ENCODE data around the gene DLGAP1. TPM values are rescaled to one million over a fixed set of nuclear protein-coding genes. Genes with fewer than 3 reads are reported as not detected.
A peak's percentile ranks its signal among the peaks of the same experiment; 100 is the strongest.

The DLGAP1 gene
- total and polyA plus RNA-seq, 2 of the 13 experiments (the other 11 are each of a cell fraction or from before 2014, with no cell fraction given) = 0.01 TPM; not detected in 1

DNA sequence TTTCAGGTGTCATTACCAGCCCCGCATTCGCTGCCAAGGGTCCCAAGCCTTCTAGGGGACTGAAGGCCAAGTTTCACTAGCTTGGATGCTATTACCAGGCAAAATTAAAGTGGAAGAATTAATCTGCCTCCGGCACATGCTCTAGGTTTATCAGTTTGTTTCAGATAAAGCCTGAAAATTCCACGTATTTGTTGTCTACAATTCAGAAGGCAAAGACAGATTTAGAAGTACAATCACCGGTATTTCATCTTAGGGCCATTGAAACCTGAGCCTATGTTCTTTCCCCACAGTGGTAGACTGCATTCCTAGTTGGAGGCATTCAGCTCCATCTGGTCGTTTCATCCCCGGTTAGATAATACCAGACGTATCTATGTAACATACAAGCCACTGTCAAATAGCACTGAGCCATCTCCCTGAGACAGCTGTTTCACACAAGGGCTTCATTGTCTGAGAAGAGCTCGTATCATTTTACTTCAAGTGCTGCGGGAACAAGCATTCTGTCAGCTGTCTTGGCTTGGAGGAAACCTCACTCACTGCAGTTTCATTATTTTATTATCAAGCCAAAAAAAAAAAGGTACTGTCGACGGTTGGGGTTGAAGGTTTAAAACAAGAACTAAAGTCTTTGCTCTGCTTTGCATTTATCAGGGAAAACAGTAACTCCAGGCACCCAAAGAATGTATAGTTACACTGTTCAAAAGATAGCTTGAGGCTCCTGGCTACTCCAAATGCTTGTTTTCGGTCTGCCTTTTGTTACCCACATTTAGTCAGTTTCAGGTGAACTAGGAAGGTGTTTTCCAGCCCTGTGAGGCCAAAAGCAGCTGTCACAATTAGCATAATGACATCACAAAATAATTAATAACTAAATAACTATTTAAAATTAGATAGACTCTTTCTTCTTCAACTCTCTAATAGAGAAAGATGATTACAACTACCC lies 928.4 kb downstream of the DLGAP1 start:
- no peak overlapping the region for H3K9ac ChIP-seq (ENCODE audit: insufficient read depth, low read depth, low read length)
- WGBS (ENCODE audit: low lambda C conversion rate) = 26% methylated on average over 13 of the region's 13 CpGs
- ChIA-PET CTCF (ENCODE audit: low intra/inter-chr PET ratio, low total read pairs) (no interaction called here), POLR2A (interaction anchor here (0.8 kb wide), 1 partner anchor 73 kb away, joined by 3 read pairs; no protein-coding TSS in a partner anchor)
- intact Hi-C loops (cut with micrococcal nuclease; ENCODE audit: unreplicated experiment) (no loop called here), in situ Hi-C loops (cut with HindIII; ENCODE audit: extremely low pct_ligation_motif_present, low pct_unique_long_range_greater_than_20kb) (no loop called here)
- peaks cover 0 to 5% of the 10 kb centered on the region in 2 experiments; a peak in 2 of 5 replicates for H3K27me3 ChIP-seq (ENCODE audit: control insufficient read depth in 1 of 2, insufficient read depth in 2 of 2, low read length in 2 of 2)
- DNase-seq (ENCODE audit: low spot score) = peak; percentile 77
- H4K20me1 ChIP-seq (ENCODE audit: insufficient read depth, low read length) = no peaks in the 10 kb centered on the region
- peak; percentile 79 for ATAC-seq
- 0 out of 2 replicates have a peak overlapping the region, but pooled peaks have one; percentile 7 for H3K4me2 ChIP-seq (ENCODE audit: low read depth, low read length)
- peaks cover 10% of the 10 kb centered on the region for H3K4me1 ChIP-seq (ENCODE audit: insufficient read depth, low read length)
- FAIRE-seq = no peak
- H3K79me2 ChIP-seq (ENCODE audit: insufficient read depth, low read length) = no peaks in the 10 kb centered on the region
- no peaks in the 10 kb centered on the region for H3K9me3 ChIP-seq (ENCODE audit: low read length)
- no peak overlapping the region for H3K27ac ChIP-seq (ENCODE audit: extremely low read length, insufficient read depth, low read length)
- H3K36me3 ChIP-seq (replicated peaks in 1 of 2; ENCODE audit: control insufficient read depth in 1 of 2, insufficient read depth in 2 of 2, low read length in 2 of 2) = no peaks in the 10 kb centered on the region
- peak; percentile 31; the same call in 1 of the 2 replicates for TF ChIP-seq SIX1 (CRISPR knock-in tag; IDR thresholded peaks at IDR 0.05; ENCODE audit: borderline replicate concordance)
- TF ChIP-seq ZNF691 (CRISPR knock-in tag; IDR thresholded peaks at IDR 0.05; ENCODE audit: borderline replicate concordance, low read depth) = no peak
- no peak for TF ChIP-seq RBM39 (IDR thresholded peaks at IDR 0.05; ENCODE audit: low read depth, low read length, poor library complexity, severe bottlenecking)
- TF ChIP-seq SIX4 (CRISPR knock-in tag; IDR thresholded peaks at IDR 0.05) = peak; percentile 24; the same call in 1 of the 2 replicates
- 0 out of 2 replicates have a peak, but pooled peaks have one; percentile 12 for TF ChIP-seq BCL6 (CRISPR knock-in tag; IDR thresholded peaks at IDR 0.05)
- 0 out of 2 replicates have a peak, but pooled peaks have one; percentile 41 for TF ChIP-seq HMG20A (CRISPR knock-in tag; IDR thresholded peaks at IDR 0.05; ENCODE audit: borderline replicate concordance)
- TF ChIP-seq ARID5B (CRISPR knock-in tag; IDR thresholded peaks at IDR 0.05) = peak; percentile 14; the same call in 1 of the 2 replicates
- TF ChIP-seq, protein P1, sequence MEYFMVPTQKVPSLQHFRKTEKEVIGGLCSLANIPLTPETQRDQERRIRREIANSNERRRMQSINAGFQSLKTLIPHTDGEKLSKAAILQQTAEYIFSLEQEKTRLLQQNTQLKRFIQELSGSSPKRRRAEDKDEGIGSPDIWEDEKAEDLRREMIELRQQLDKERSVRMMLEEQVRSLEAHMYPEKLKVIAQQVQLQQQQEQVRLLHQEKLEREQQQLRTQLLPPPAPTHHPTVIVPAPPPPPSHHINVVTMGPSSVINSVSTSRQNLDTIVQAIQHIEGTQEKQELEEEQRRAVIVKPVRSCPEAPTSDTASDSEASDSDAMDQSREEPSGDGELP (IDR thresholded peaks at IDR 0.05; ENCODE audit: borderline replicate concordance, low read depth) = peak; percentile 77
- no peak for TF ChIP-seq ZNF383 (CRISPR knock-in tag; IDR thresholded peaks at IDR 0.05; ENCODE audit: borderline replicate concordance)
- H3K4me3 ChIP-seq (replicated peaks in 1 of 3; ENCODE audit: insufficient read depth in 1 of 3, low read depth in 2 of 3, low read length in 3 of 3) = no peak overlapping the region
- no peak overlapping the region for H2AFZ ChIP-seq (ENCODE audit: low read length)
- no TSS peak for BruUV-seq (replicated peaks)

All from HepG2 (cell line).